Testis (tissue), 3 donors: Measurements from ENCODE around the gene HRG. TPM values are rescaled to one million over a fixed set of nuclear protein-coding genes. Genes with fewer than 3 reads are reported as not detected.
"Not testable (repeated sequence)": the region's sequence is repeated elsewhere in the genome, so short reads cannot be mapped to it uniquely, and the experiment has no call there.

Experiments
- DNase-seq: peaks from one replicate; pipeline ENCODE4 v3.0.0-alpha.2; 2019
- H3K27ac ChIP-seq, 2 donors: fragments of 200-600 bp; sonication (generic); one replicate each; pipeline ENCODE4 v1.5.1; 2019
- H3K27me3 ChIP-seq: fragments of 200-600 bp; sonication (generic); one replicate; pipeline ENCODE4 v1.5.1; 2019
- H3K36me3 ChIP-seq: fragments of 200-600 bp; sonication (generic); one replicate; pipeline ENCODE4 v1.5.1; 2017; ENCODE audit warnings: low read depth; ENCODE audit errors: missing control alignments
- H3K4me1 ChIP-seq: fragments of 200-600 bp; sonication (generic); one replicate; pipeline ENCODE4 v1.5.1; 2019
- H3K4me3 ChIP-seq, 2 donors: fragments of 200-600 bp; sonication (generic); one replicate each; pipeline ENCODE4 v1.5.1; 2017 to 2019
- H3K9me3 ChIP-seq: fragments of 200-600 bp; sonication (generic); one replicate; pipeline ENCODE4 v1.5.1; 2017
- CTCF ChIP-seq, 3 experiments: fragments of 450-650 bp in 2 of 3; fragments of 200-600 bp in 1 of 3; sonication (generic) in 1 of 3; IDR thresholded peaks; one replicate each; pipeline ENCODE4 v1.5.1; 2016 to 2019; ENCODE audit warnings: antibody characterized with exemption in 3 of 3, mild to moderate bottlenecking in 2 of 3, moderate library complexity in 1 of 3
- POLR2A ChIP-seq: fragments of 450-650 bp; IDR thresholded peaks from one replicate; pipeline ENCODE4 v1.6.1; 2017; ENCODE audit warnings: antibody characterized with exemption, mild to moderate bottlenecking, moderate library complexity
- WGBS, 2 donors: methylation state at CpG; one replicate each; pipeline ENCODE4 v1.1.5; 2018; 5-methylcytosine and 5-hydroxymethylcytosine counted together
- intact Hi-C: fragments of 100-400 bp; cut with DNase I; formaldehyde crosslinking; loops from one replicate; pipeline ENCODE4 v1.15.1; 2023; ENCODE audit warnings: low total_unique reads
- polyA plus RNA-seq: library from polyadenylated mRNA; stranded (reverse); fragments of 350-450 nt; fragmentation: Illumina TruSeq; extraction: RNeasy Lipid Tissue Mini Kit (QIAGEN cat#74804); gene quantifications from one replicate; pipeline ENCODE4 v1.2.3, GENCODE V29; 2014; ENCODE audit warnings: low read depth, low replicate concordance; ENCODE audit not compliant: insufficient read depth
- total RNA-seq, 2 donors: library from RNA; depleted of rRNA; stranded (reverse); fragments of >200 nt; gene quantifications; one replicate each; pipeline ENCODE4 v1.2.3, GENCODE V29; 2016

HRG gene
- total and polyA plus RNA-seq, 3 donors from 2014 or later: 0.16 TPM; not detected in 2

DNA sequence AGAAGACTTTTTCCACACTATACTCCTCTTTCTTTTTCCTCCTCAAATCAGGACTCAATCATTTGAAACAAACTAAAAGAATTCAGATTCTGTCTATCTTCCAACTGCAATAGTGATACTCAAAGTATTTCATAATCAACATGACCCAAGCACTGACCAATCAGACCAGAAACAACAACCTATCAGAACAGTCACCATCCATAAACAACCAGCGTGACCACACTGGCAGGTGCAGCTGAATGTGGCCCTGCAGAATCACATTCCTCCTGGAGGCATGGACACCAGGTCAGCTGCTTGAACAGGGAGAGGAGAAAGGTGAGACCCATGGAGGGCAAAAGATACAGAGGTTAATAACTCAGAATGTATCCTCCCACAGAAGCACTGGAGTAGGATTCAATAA lies 13.3 kb downstream of the HRG start:
- H3K4me3 ChIP-seq: no peak overlapping the region
- H3K27ac ChIP-seq: no peak overlapping the region
- intact Hi-C loops: no loop called here
- TF ChIP-seq POLR2A (no peak), CTCF (IDR thresholded peaks at IDR 0.05) (no peak)
- no peak for DNase-seq
- H3K27me3 ChIP-seq: no peaks in the 10 kb centered on the region
- H3K36me3 ChIP-seq: no peaks in the 10 kb centered on the region
- WGBS, 2 donors: 64 to 65% methylated on average over 1 of the region's 1 CpG
- no peaks in the 10 kb centered on the region for H3K9me3 ChIP-seq
- no peaks in the 10 kb centered on the region for H3K4me1 ChIP-seq

DNA sequence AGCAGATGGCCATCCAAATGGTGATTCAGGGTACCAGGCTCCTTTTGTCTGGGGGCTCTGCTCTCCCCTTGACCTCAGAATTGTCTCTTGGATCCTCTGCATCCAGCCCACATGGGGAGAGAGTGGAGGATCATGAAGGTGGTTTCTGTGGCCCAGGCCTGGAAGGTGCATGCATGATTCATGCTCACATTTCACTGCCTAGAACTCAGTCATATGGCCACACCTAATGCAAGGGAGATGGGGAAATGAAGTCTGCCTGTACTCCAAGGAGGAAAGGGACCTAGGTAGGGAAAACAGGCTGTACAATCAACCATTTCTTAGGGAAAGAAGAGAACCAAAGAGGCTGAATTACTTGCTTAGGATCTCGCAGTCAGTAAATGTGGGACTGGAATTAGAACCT lies 15.1 kb downstream of the HRG start:
- Histone ChIP-seq H3K27ac (no peak overlapping the region), H3K9me3 (no peaks in the 10 kb centered on the region), H3K36me3 (no peaks in the 10 kb centered on the region), H3K4me1 (no peaks in the 10 kb centered on the region), H3K27me3 (no peaks in the 10 kb centered on the region), H3K4me3 (no peak overlapping the region)
- intact Hi-C loops: no loop called here
- no peak for DNase-seq
- TF ChIP-seq POLR2A (no peak), CTCF (IDR thresholded peaks at IDR 0.05) (no peak)
- WGBS, 2 donors: 55 to 93% methylated on average over 1 of the region's 1 CpG

- Histone ChIP-seq H3K36me3 (no peaks in the 10 kb centered on the region), H3K4me3 (no peak overlapping the region), H3K27me3 (no peaks in the 10 kb centered on the region), H3K27ac (no peak overlapping the region), H3K9me3 (no peaks in the 10 kb centered on the region), H3K4me1 (no peaks in the 10 kb centered on the region)
- no peak for TF ChIP-seq POLR2A
- TF ChIP-seq CTCF (IDR thresholded peaks at IDR 0.05): no peak
- no peak for DNase-seq
- WGBS, 2 donors: 58 to 74% methylated on average over 3 of the region's 3 CpGs
- intact Hi-C loops: no loop called here
Observed at GRCh38 chr3:186682812-186683211, 17.0 kb downstream of the HRG start.

GRCh38 chr3:186683979-186684378 lies 18.2 kb downstream of the HRG start:
- 79 to 84% methylated on average over 2 to 3 of the region's 3 CpGs for WGBS, 2 donors
- Histone ChIP-seq H3K27ac (no peak overlapping the region), H3K27me3 (no peaks in the 10 kb centered on the region), H3K4me3 (no peak overlapping the region), H3K36me3 (no peaks in the 10 kb centered on the region), H3K9me3 (no peaks in the 10 kb centered on the region), H3K4me1 (no peaks in the 10 kb centered on the region)
- no peak for DNase-seq
- TF ChIP-seq CTCF (IDR thresholded peaks at IDR 0.05) (no peak), POLR2A (no peak)
- intact Hi-C loops: no loop called here

DNA sequence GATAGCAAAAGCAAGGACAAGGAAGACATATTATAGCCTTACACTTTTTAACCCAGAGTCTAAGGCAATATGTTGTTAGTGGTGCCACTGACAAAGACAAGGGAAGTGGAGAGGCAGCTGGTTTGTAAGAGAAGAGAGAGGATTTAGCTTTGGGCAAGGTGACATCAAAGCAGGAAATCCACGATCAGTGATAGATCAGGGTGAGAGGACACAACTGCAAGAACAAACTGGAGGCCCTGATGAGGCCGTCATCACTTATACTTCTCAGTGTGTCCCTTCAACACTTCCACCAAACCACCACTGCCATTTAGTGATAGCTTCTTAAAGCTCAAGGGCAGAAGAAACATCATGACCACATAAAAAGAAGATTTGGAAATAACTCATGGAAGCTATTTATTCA lies 20.7 kb downstream of the HRG start:
- H3K4me1 ChIP-seq, intact Hi-C loops, H3K27me3 ChIP-seq: not testable (repeated sequence)

More for the DNA sequence above, 20.7 kb downstream of the HRG start:
- H3K27ac ChIP-seq, H3K4me3 ChIP-seq, DNase-seq, H3K9me3 ChIP-seq, H3K36me3 ChIP-seq: not testable (repeated sequence)
- 82 to 88% methylated on average over 2 of the region's 2 CpGs for WGBS, 2 donors
